Measurements from ENCODE around the gene GALNT7. TPM values are rescaled to one million over a fixed set of nuclear protein-coding genes. Genes with fewer than 3 reads are reported as not detected.
A peak's percentile ranks its signal among the peaks of the same experiment; 100 is the strongest.
"Not testable (repeated sequence)": the region's sequence is repeated elsewhere in the genome, so short reads cannot be mapped to it uniquely, and the experiment has no call there.

GALNT7 gene
- total RNA-seq (10 to 100 TPM; 20.3 to 29.8 TPM), polyA plus RNA-seq (10 to 100 TPM in 1 of 2 donors, 1 to 10 TPM in 1; 6.3 to 12.1 TPM)
- long read RNA-seq, donor 1, full-length matches to known transcripts, result 4 of 17 reads
- long read RNA-seq, donor 1, partial matches to known transcripts, result 3 of 17 reads
- long read RNA-seq, donor 1, other reads (novel, unspliced or antisense), result 10 of 17 reads
- long read RNA-seq, donor 2, full-length matches to known transcripts, result 6 of 13 reads
- long read RNA-seq, donor 2, partial matches to known transcripts, result 1 of 13 reads
- long read RNA-seq, donor 2, other reads (novel, unspliced or antisense), result 6 of 13 reads

- H3K27me3 ChIP-seq (ENCODE audit: control insufficient read depth in 1 of 2, insufficient read depth in 2 of 2, low read length in 1 of 2), result no peaks in the 10 kb centered on the region
- H3K27ac ChIP-seq (ENCODE audit: low read depth in 1 of 2, low read length in 2 of 2), result peak within 1 kb of the TSS; percentile 66 to 79
- no peaks in the 10 kb centered on the region for H3K9me3 ChIP-seq (ENCODE audit: control insufficient read depth, low read length)
- no peaks in the 10 kb centered on the region for H3K36me3 ChIP-seq (ENCODE audit: control insufficient read depth in 1 of 2, insufficient read depth in 2 of 2, low read length in 1 of 2)
- 0 to 1% methylated on average over 47 to 64 of the region's 64 CpGs for WGBS, 2 donors
- DNase-seq (peak; percentile 81 to 88), ATAC-seq (ENCODE audit: low FRiP score) (peak; percentile 78)
- H3K4me1 ChIP-seq (ENCODE audit: control insufficient read depth in 1 of 2, insufficient read depth in 2 of 2, low read length in 2 of 2), result peaks cover 0 to 3% of the 10 kb centered on the region in 2 donors
- peak within 1 kb of the TSS; percentile 77 to 83 for H3K4me3 ChIP-seq (ENCODE audit: low read length in 2 of 2)
- intact Hi-C loops (cut with DNase I), result loop anchor here (2.0 to 10.0 kb wide), 3 partner anchors 84 to 144 kb away; no protein-coding TSS in a partner anchor
Observed at GRCh38 chr4:173168396-173169177, at the start of gene GALNT7. Gene GALNT7, plus strand, starts transcription at chr4:173168811. Its CDS starts 25 bp downstream, at chr4:173168836.

GRCh38 chr4:173118819-173119218, 49.8 kb upstream of the GALNT7 start:
- H3K27ac ChIP-seq (ENCODE audit: low read depth in 1 of 2, low read length in 2 of 2); H3K4me1 ChIP-seq (ENCODE audit: control insufficient read depth in 1 of 2, insufficient read depth in 2 of 2, low read length in 2 of 2); DNase-seq; H3K27me3 ChIP-seq (ENCODE audit: control insufficient read depth in 1 of 2, insufficient read depth in 2 of 2, low read length in 1 of 2); H3K4me3 ChIP-seq (ENCODE audit: low read length in 2 of 2); H3K36me3 ChIP-seq (ENCODE audit: control insufficient read depth in 1 of 2, insufficient read depth in 2 of 2, low read length in 1 of 2); ATAC-seq (ENCODE audit: low FRiP score); H3K9me3 ChIP-seq (ENCODE audit: control insufficient read depth, low read length); intact Hi-C loops (cut with DNase I): not testable (repeated sequence)
- 91 to 97% methylated on average over 2 of the region's 2 CpGs for WGBS, 2 donors

DNA sequence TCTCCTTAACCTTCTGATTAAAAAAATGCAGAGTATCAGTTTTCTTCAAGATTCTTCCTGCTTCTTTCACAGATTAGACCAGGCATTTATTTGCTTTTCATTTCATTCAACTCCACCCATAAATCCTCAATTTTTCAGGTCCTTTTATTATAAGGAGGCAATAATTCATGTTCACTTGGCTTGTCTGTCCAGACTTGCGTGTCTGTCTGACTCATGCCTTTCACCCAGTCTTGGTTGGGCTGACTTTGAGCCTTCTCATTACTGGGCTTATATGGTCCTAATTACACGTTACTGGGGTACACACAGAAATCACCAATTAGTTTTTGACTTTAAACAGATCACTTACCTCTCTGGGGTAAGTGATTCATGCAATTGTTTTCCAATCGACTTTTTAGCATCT, 48.8 kb upstream of the GALNT7 start:
- no peaks in the 10 kb centered on the region for H3K4me1 ChIP-seq (ENCODE audit: control insufficient read depth in 1 of 2, insufficient read depth in 2 of 2, low read length in 2 of 2)
- WGBS, 2 donors, result 79% methylated on average over 3 of the region's 3 CpGs
- H3K36me3 ChIP-seq (ENCODE audit: control insufficient read depth in 1 of 2, insufficient read depth in 2 of 2, low read length in 1 of 2), result no peaks in the 10 kb centered on the region
- intact Hi-C loops (cut with DNase I), result no loop called here
- H3K4me3 ChIP-seq (ENCODE audit: low read length in 2 of 2), result no peak overlapping the region
- no peak overlapping the region for H3K27ac ChIP-seq (ENCODE audit: low read depth in 1 of 2, low read length in 2 of 2)
- no peaks in the 10 kb centered on the region for H3K9me3 ChIP-seq (ENCODE audit: control insufficient read depth, low read length)
- ATAC-seq (ENCODE audit: low FRiP score) (no peak), DNase-seq (no peak)
- no peaks in the 10 kb centered on the region for H3K27me3 ChIP-seq (ENCODE audit: control insufficient read depth in 1 of 2, insufficient read depth in 2 of 2, low read length in 1 of 2)

DNA sequence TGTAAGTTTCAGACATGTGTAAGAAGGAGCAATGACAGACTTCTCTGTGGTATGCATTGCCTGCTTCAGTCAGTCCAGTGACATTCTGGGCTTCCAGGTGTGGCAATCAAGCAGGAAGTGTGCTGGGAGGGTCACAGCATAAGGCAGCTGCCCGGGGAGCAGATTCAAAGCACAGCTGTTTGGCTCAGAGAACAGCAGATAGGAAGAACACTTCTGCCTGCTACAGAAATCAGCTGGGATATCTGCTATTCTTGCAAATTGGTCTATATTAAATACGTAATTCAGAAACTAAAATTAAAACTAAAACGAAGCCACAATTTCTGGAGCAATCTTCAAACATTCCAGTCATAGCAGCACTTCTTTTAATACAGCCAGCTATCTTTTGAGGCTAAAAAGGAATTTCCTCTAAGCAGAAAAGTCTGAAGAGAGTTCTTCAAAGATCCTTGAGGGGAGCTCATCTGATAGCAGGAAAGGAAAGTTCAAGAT, 47.5 kb upstream of the GALNT7 start:
- DNase-seq (no peak), ATAC-seq (ENCODE audit: low FRiP score) (no peak)
- Histone ChIP-seq H3K27ac (ENCODE audit: low read depth in 1 of 2, low read length in 2 of 2) (no peak overlapping the region), H3K4me1 (ENCODE audit: control insufficient read depth in 1 of 2, insufficient read depth in 2 of 2, low read length in 2 of 2) (no peaks in the 10 kb centered on the region), H3K36me3 (ENCODE audit: control insufficient read depth in 1 of 2, insufficient read depth in 2 of 2, low read length in 1 of 2) (no peaks in the 10 kb centered on the region), H3K9me3 (ENCODE audit: control insufficient read depth, low read length) (no peaks in the 10 kb centered on the region), H3K27me3 (ENCODE audit: control insufficient read depth in 1 of 2, insufficient read depth in 2 of 2, low read length in 1 of 2) (no peaks in the 10 kb centered on the region), H3K4me3 (ENCODE audit: low read length in 2 of 2) (no peak overlapping the region)
- 23 to 29% methylated on average over 3 of the region's 3 CpGs for WGBS, 2 donors
- intact Hi-C loops (cut with DNase I), result no loop called here

DNA sequence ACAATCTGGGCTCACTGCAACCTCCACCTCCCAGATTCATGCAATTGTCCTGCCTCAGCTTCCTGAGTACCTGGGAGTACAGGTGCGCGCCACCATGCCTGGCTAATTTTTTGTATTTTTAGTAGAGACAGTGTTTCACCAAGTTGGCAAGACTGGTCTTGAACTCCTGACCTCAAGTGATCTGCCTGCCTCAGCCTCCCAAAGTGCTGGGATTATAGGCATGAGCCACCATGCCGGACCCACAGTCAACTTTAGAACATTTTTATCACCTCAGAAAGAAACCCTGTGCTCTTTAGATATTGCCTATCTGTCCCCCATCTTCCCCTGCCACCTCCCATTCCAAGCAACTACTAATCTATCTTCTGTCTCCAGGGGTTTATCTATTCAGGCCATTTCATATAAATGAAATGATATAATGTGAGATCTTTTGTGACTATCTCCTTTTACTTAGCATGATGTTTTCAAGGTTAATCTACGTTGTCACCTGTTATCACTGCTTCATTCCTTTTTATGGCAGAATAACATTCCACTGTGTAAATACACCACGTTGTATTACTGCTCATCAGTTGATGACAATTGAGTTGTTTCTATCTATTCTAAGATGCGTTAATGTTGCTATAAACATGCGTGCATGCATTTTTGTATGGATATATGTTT, 44.3 kb upstream of the GALNT7 start:
- WGBS, 2 donors, result 88 to 91% methylated on average over 7 of the region's 7 CpGs
- no peak for ATAC-seq (ENCODE audit: low FRiP score)
- Histone ChIP-seq H3K4me3 (ENCODE audit: low read length in 2 of 2) (no peak overlapping the region), H3K27me3 (ENCODE audit: control insufficient read depth in 1 of 2, insufficient read depth in 2 of 2, low read length in 1 of 2) (no peaks in the 10 kb centered on the region), H3K27ac (ENCODE audit: low read depth in 1 of 2, low read length in 2 of 2) (no peak overlapping the region), H3K36me3 (ENCODE audit: control insufficient read depth in 1 of 2, insufficient read depth in 2 of 2, low read length in 1 of 2) (no peaks in the 10 kb centered on the region), H3K9me3 (ENCODE audit: control insufficient read depth, low read length) (no peaks in the 10 kb centered on the region), H3K4me1 (ENCODE audit: control insufficient read depth in 1 of 2, insufficient read depth in 2 of 2, low read length in 2 of 2) (no peaks in the 10 kb centered on the region)
- DNase-seq, result no peak
- intact Hi-C loops (cut with DNase I), result no loop called here

DNA sequence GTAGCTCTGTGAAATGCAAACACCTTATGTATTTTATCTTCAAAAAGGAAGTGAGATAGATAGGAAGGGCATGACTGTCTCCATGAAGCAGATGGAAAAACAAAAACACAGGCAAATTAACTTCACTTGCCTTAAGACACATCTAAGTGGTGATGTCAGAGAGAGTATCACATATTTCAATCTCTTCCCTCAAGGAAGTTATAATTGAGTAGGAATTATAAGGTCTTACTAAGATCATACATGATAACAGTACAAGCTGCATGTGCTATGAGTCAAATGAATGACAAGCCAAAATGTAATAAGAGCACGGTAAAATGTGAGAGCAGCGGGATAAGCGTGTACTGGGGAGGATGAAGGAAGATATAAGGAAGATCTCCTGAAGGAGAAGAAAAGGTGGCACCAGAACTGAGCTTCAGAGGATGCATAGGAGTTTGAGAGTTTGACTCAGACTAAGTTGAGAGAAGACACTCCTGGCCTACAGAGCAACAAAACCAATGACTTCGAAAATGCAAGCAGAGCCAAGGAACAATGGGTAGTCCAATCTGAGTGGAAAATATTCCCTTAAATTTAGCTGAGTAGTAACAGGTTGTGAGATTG, 43.3 kb upstream of the GALNT7 start:
- Histone ChIP-seq H3K27me3 (ENCODE audit: control insufficient read depth in 1 of 2, insufficient read depth in 2 of 2, low read length in 1 of 2) (no peaks in the 10 kb centered on the region), H3K4me3 (ENCODE audit: low read length in 2 of 2) (no peak overlapping the region), H3K36me3 (ENCODE audit: control insufficient read depth in 1 of 2, insufficient read depth in 2 of 2, low read length in 1 of 2) (no peaks in the 10 kb centered on the region), H3K27ac (ENCODE audit: low read depth in 1 of 2, low read length in 2 of 2) (no peak overlapping the region), H3K4me1 (ENCODE audit: control insufficient read depth in 1 of 2, insufficient read depth in 2 of 2, low read length in 2 of 2) (no peaks in the 10 kb centered on the region), H3K9me3 (ENCODE audit: control insufficient read depth, low read length) (no peaks in the 10 kb centered on the region)
- ATAC-seq (ENCODE audit: low FRiP score) (no peak), DNase-seq (no peak)
- intact Hi-C loops (cut with DNase I), result no loop called here
- WGBS, 2 donors, result 79 to 81% methylated on average over 4 of the region's 4 CpGs

DNA sequence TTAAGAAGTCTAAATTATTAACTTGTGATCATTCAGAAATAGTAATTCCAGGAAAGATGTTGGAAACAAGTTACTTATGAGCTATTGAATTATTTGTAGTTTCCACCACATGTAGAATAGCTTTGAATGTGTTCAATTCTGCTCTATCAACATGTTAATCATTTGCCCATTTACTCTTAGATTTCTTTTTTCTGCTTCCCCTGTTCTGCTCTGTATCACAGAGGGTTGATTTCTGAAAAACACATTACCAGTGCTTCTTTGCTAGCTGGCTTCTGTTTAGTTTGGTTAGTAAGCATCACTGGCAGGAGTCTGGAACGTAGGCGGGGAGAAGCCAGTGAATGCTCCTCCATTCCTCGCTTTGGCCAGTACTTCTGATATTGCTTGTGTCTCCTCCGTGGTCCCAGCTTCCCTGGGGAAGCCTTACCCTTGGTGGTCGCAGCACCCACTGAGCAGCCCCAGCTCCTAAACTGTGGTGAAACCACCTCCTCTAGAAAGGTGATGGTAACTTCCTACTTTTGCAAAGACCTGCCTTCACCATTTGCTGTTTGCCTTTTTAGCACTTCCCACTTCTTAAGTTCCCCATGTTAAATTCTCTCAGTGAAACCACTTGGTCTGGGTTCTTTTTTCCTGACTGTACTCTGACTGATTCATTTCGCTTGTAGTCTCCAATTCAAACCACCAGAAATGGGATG, 40.3 kb upstream of the GALNT7 start:
- no peak for DNase-seq
- intact Hi-C loops (cut with DNase I), result no loop called here
- 83 to 84% methylated on average over 6 of the region's 6 CpGs for WGBS, 2 donors
- Histone ChIP-seq H3K27ac (ENCODE audit: low read depth in 1 of 2, low read length in 2 of 2) (no peak overlapping the region), H3K27me3 (ENCODE audit: control insufficient read depth in 1 of 2, insufficient read depth in 2 of 2, low read length in 1 of 2) (no peaks in the 10 kb centered on the region), H3K9me3 (ENCODE audit: control insufficient read depth, low read length) (no peaks in the 10 kb centered on the region), H3K36me3 (ENCODE audit: control insufficient read depth in 1 of 2, insufficient read depth in 2 of 2, low read length in 1 of 2) (no peaks in the 10 kb centered on the region), H3K4me1 (ENCODE audit: control insufficient read depth in 1 of 2, insufficient read depth in 2 of 2, low read length in 2 of 2) (no peaks in the 10 kb centered on the region), H3K4me3 (ENCODE audit: low read length in 2 of 2) (no peak overlapping the region)
- ATAC-seq (ENCODE audit: low FRiP score), result no peak

- DNase-seq (no peak), ATAC-seq (ENCODE audit: low FRiP score) (no peak)
- no peak overlapping the region for H3K4me3 ChIP-seq (ENCODE audit: low read length in 2 of 2)
- no peaks in the 10 kb centered on the region for H3K9me3 ChIP-seq (ENCODE audit: control insufficient read depth, low read length)
- 97% methylated on average over 5 of the region's 5 CpGs for WGBS, 2 donors
- H3K27me3 ChIP-seq (ENCODE audit: control insufficient read depth in 1 of 2, insufficient read depth in 2 of 2, low read length in 1 of 2), result no peaks in the 10 kb centered on the region
- no peaks in the 10 kb centered on the region for H3K36me3 ChIP-seq (ENCODE audit: control insufficient read depth in 1 of 2, insufficient read depth in 2 of 2, low read length in 1 of 2)
- intact Hi-C loops (cut with DNase I), result no loop called here
- H3K27ac ChIP-seq (ENCODE audit: low read depth in 1 of 2, low read length in 2 of 2), result no peak overlapping the region
- no peaks in the 10 kb centered on the region for H3K4me1 ChIP-seq (ENCODE audit: control insufficient read depth in 1 of 2, insufficient read depth in 2 of 2, low read length in 2 of 2)
Observed at GRCh38 chr4:173130687-173131086, 37.9 kb upstream of the GALNT7 start.
